ENCODE measurements around the gene LIMS1. TPM values are rescaled to one million over a fixed set of nuclear protein-coding genes. Genes with fewer than 3 reads are reported as not detected.

LIMS1 gene
- total RNA-seq, 4 donors from 2014 or later, result 55.5 to 87.2 (median 68.7) TPM

GRCh38 chr2:108617617-108618016 lies 83.3 kb downstream of the LIMS1 start:
- no peak for TF ChIP-seq EP300 (IDR thresholded peaks at IDR 0.05)
- H3K4me3 ChIP-seq, result no peak overlapping the region
- 93% methylated on average over 2 of the region's 2 CpGs for WGBS
- peak overlapping the region; percentile 59 for H3K27ac ChIP-seq
- no peak for DNase-seq (ENCODE audit: low spot score in 2 of 2)
- H3K9me3 ChIP-seq, result no peaks in the 10 kb centered on the region
- peaks cover 90% of the 10 kb centered on the region for H3K4me1 ChIP-seq
- no peaks in the 10 kb centered on the region for H3K27me3 ChIP-seq
- H3K36me3 ChIP-seq, result no peaks in the 10 kb centered on the region

GRCh38 chr2:108619925-108620620 lies 85.8 kb downstream of the LIMS1 start:
- WGBS, result 52% methylated on average over 8 of the region's 8 CpGs
- no peak for TF ChIP-seq CTCF (IDR thresholded peaks at IDR 0.05)
- no peak for TF ChIP-seq POLR2AphosphoS5 (IDR thresholded peaks at IDR 0.05)
- TF ChIP-seq POLR2A (IDR thresholded peaks at IDR 0.05), result no peak
- no peak for TF ChIP-seq EP300 (IDR thresholded peaks at IDR 0.05)
- Histone ChIP-seq H3K27me3 (no peaks in the 10 kb centered on the region), H3K36me3 (no peaks in the 10 kb centered on the region), H3K27ac (peak overlapping the region; percentile 42), H3K4me1 (peaks cover 66% of the 10 kb centered on the region), H3K9me3 (no peaks in the 10 kb centered on the region), H3K4me3 (no peak overlapping the region)
- DNase-seq (ENCODE audit: low spot score in 2 of 2), result no peak

- Histone ChIP-seq H3K27ac (peak overlapping the region; percentile 42), H3K9me3 (no peaks in the 10 kb centered on the region), H3K4me3 (no peak overlapping the region), H3K27me3 (no peaks in the 10 kb centered on the region), H3K36me3 (no peaks in the 10 kb centered on the region), H3K4me1 (peaks cover 60% of the 10 kb centered on the region)
- no peak for TF ChIP-seq CTCF (IDR thresholded peaks at IDR 0.05)
- TF ChIP-seq EP300 (IDR thresholded peaks at IDR 0.05), result no peak
- TF ChIP-seq POLR2A (IDR thresholded peaks at IDR 0.05), result no peak
- TF ChIP-seq POLR2AphosphoS5 (IDR thresholded peaks at IDR 0.05), result no peak
- 42% methylated on average over 3 of the region's 3 CpGs for WGBS
- DNase-seq (ENCODE audit: low spot score in 2 of 2), result no peak
Measured at GRCh38 chr2:108620656-108621055, 86.4 kb downstream of the LIMS1 start.

- DNase-seq (ENCODE audit: low spot score in 2 of 2), result no peak
- H3K4me3 ChIP-seq, result peak overlapping the region; percentile 34
Measured at GRCh38 chr2:108621087-108621559, 86.9 kb downstream of the LIMS1 start.

GRCh38 chr2:108621687-108622681 lies 87.7 kb downstream of the LIMS1 start:
- H3K36me3 ChIP-seq, result no peaks in the 10 kb centered on the region
- no peak for TF ChIP-seq CTCF (IDR thresholded peaks at IDR 0.05)
- no peak for TF ChIP-seq POLR2AphosphoS5 (IDR thresholded peaks at IDR 0.05)
- TF ChIP-seq POLR2A (IDR thresholded peaks at IDR 0.05), result no peak
- no peak for TF ChIP-seq EP300 (IDR thresholded peaks at IDR 0.05)
- no peaks in the 10 kb centered on the region for H3K27me3 ChIP-seq
- peak overlapping the region; percentile 34 for H3K4me3 ChIP-seq
- peaks cover 49% of the 10 kb centered on the region for H3K4me1 ChIP-seq
- DNase-seq (ENCODE audit: low spot score in 2 of 2), result no peak
- peak overlapping the region; percentile 42 for H3K27ac ChIP-seq
- WGBS, result 88% methylated on average over 2 of the region's 2 CpGs
- no peaks in the 10 kb centered on the region for H3K9me3 ChIP-seq

More at GRCh38 chr2:108621087-108621559, 86.9 kb downstream of the LIMS1 start:
- Histone ChIP-seq H3K36me3 (no peaks in the 10 kb centered on the region), H3K27me3 (no peaks in the 10 kb centered on the region), H3K9me3 (no peaks in the 10 kb centered on the region), H3K4me1 (peaks cover 57% of the 10 kb centered on the region), H3K27ac (peak overlapping the region; percentile 42)
- 33% methylated on average over 8 of the region's 8 CpGs for WGBS
- TF ChIP-seq CTCF (IDR thresholded peaks at IDR 0.05) (no peak), POLR2AphosphoS5 (IDR thresholded peaks at IDR 0.05) (no peak), POLR2A (IDR thresholded peaks at IDR 0.05) (no peak), EP300 (IDR thresholded peaks at IDR 0.05) (no peak)
